PC-9 (cell line): ENCODE data around the gene ITGB6.

Source experiments
- CTCF ChIP-seq: fragments of 200-600 bp; sonication (generic); conservative IDR thresholded peaks from 2 replicates; pipeline ENCODE4 v1.6.1; 2017; ENCODE audit warnings: mixed run types, antibody characterized with exemption, mild to moderate bottlenecking, moderate library complexity
- EZH2 ChIP-seq: fragments of 200-600 bp; sonication (generic); IDR thresholded peaks from 2 replicates; pipeline ENCODE4 v1.8.0; 2017; ENCODE audit warnings: antibody characterized with exemption, low read depth

- TF ChIP-seq CTCF (no peak), EZH2 (no peak)
These were observed 96.0 kb downstream of the ITGB6 start for GRCh38 chr2:160104115-160104514.
